ENCODE results near the gene JMJD4. TPM values are rescaled to one million over a fixed set of nuclear protein-coding genes. Genes with fewer than 3 reads are reported as not detected.

The JMJD4 gene
- total and polyA plus RNA-seq, 2 donors (not counting 3 experiments of a cell fraction or from before 2014, with no cell fraction given) = 17.3 to 31.2 TPM

- no peak for DNase-seq (ENCODE audit: low read depth, low spot score)
- no peaks in the 10 kb centered on the region for H3K36me3 ChIP-seq (ENCODE audit: control insufficient read depth in 2 of 2, extremely low read depth in 1 of 2, insufficient read depth in 2 of 2, low read length in 2 of 2)
- no peaks in the 10 kb centered on the region for H3K27me3 ChIP-seq (ENCODE audit: control insufficient read depth in 2 of 2, insufficient read depth in 2 of 2, low read length in 2 of 2)
- no peaks in the 10 kb centered on the region for H3K9me1 ChIP-seq (replicated peaks; ENCODE audit: control insufficient read depth, extremely low read depth, insufficient read depth, low read length)
- H3K79me2 ChIP-seq (ENCODE audit: control insufficient read depth, insufficient read depth, low read length) = no peaks in the 10 kb centered on the region
- no TSS peak for BruUV-seq (replicated peaks)
- POLR2A ChIA-PET = no interaction called here
- no peak overlapping the region for H3K4me2 ChIP-seq (ENCODE audit: insufficient read depth, low read length)
- no peak for TF ChIP-seq MYC (IDR thresholded peaks at IDR 0.05; ENCODE audit: low read depth, low read length)
- no peaks in the 10 kb centered on the region for H3K4me1 ChIP-seq (ENCODE audit: control insufficient read depth, extremely low read depth, insufficient read depth, low read length)
- H4K20me1 ChIP-seq (replicated peaks; ENCODE audit: control insufficient read depth, extremely low read depth, insufficient read depth, low read length) = no peaks in the 10 kb centered on the region
- CTCF ChIA-PET = no interaction called here
- dilution Hi-C loops (cut with MboI; ENCODE audit: extremely low pct_ligation_motif_present, low sequenced_read_pairs) (no loop called here), intact Hi-C loops (cut with micrococcal nuclease) (no loop called here)
- no peak for FAIRE-seq
- peaks cover 3% of the 10 kb centered on the region for H3K9me3 ChIP-seq (replicated peaks; ENCODE audit: control insufficient read depth, insufficient read depth, low read length)
- H3K4me3 ChIP-seq (replicated peaks in 1 of 3; ENCODE audit: insufficient read depth in 1 of 3, low read depth in 1 of 3, low read length in 3 of 3) = no peak overlapping the region
- no peak overlapping the region for H3K27ac ChIP-seq (ENCODE audit: insufficient read depth, low read depth, low read length)
- no peak overlapping the region for H3K9ac ChIP-seq (replicated peaks; ENCODE audit: extremely low read depth, insufficient read depth, low read length)
- no peak overlapping the region for H2AFZ ChIP-seq (ENCODE audit: low read depth, low read length)
Observed at GRCh38 chr1:227697321-227697864, 37.7 kb downstream of the JMJD4 start.

DNA sequence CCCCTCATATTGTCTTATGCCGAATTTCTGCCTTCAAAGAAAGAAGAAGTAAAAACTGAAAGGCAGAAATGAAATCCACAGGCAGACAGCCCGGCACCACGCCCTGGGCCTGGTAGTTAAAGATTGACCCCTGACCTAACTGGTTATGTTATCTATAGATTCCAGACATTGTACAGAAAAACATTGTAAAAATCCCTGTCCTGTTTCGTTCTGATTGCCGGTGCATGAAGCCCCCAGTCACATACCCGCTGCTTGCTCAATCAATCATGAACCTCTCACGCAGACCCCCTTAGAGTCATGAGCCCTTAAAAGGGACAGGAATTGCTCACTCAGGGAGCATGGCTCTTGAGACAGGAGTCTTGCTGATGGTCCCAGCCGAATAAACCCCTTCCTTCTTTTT lies 49.3 kb downstream of the JMJD4 start:
- Histone ChIP-seq H3K36me3 (ENCODE audit: control insufficient read depth in 2 of 2, extremely low read depth in 1 of 2, insufficient read depth in 2 of 2, low read length in 2 of 2) (no peaks in the 10 kb centered on the region), H3K9ac (replicated peaks; ENCODE audit: extremely low read depth, insufficient read depth, low read length) (no peak overlapping the region), H3K27me3 (ENCODE audit: control insufficient read depth in 2 of 2, insufficient read depth in 2 of 2, low read length in 2 of 2) (no peaks in the 10 kb centered on the region), H3K4me2 (ENCODE audit: insufficient read depth, low read length) (no peak overlapping the region), H2AFZ (ENCODE audit: low read depth, low read length) (no peak overlapping the region), H3K4me3 (replicated peaks in 1 of 3; ENCODE audit: insufficient read depth in 1 of 3, low read depth in 1 of 3, low read length in 3 of 3) (no peak overlapping the region), H3K27ac (ENCODE audit: insufficient read depth, low read depth, low read length) (no peak overlapping the region), H3K9me3 (replicated peaks; ENCODE audit: control insufficient read depth, insufficient read depth, low read length) (no peaks in the 10 kb centered on the region), H3K4me1 (ENCODE audit: control insufficient read depth, extremely low read depth, insufficient read depth, low read length) (no peaks in the 10 kb centered on the region), H3K79me2 (ENCODE audit: control insufficient read depth, insufficient read depth, low read length) (no peaks in the 10 kb centered on the region), H3K9me1 (replicated peaks; ENCODE audit: control insufficient read depth, extremely low read depth, insufficient read depth, low read length) (no peaks in the 10 kb centered on the region), H4K20me1 (replicated peaks; ENCODE audit: control insufficient read depth, extremely low read depth, insufficient read depth, low read length) (no peaks in the 10 kb centered on the region)
- ChIA-PET POLR2A (no interaction called here), CTCF (no interaction called here)
- no peak for DNase-seq (ENCODE audit: low read depth, low spot score)
- TF ChIP-seq EZH2 (IDR thresholded peaks at IDR 0.05; ENCODE audit: borderline replicate concordance, low read depth, low read length, severe bottlenecking) (no peak), POLR2AphosphoS5 (IDR thresholded peaks at IDR 0.05; ENCODE audit: insufficient read depth, low read depth, low read length) (no peak)
- intact Hi-C loops (cut with micrococcal nuclease) (no loop called here), dilution Hi-C loops (cut with MboI; ENCODE audit: extremely low pct_ligation_motif_present, low sequenced_read_pairs) (no loop called here)
- FAIRE-seq = no peak
- BruUV-seq (replicated peaks) = no TSS peak

Other genes starting within 250 kb of the JMJD4 start
- 7.5 and 7.7 TPM in 2 replicates for gene ZNF678, start 171.7 kb downstream of the JMJD4 start, total RNA-seq
- 2.0 and 2.1 TPM in 2 replicates for gene ZNF678, start 171.7 kb downstream of the JMJD4 start, polyA plus RNA-seq
- 24.0 and 25.3 TPM in 2 replicates for gene SNAP47, start 133 bp upstream of the JMJD4 start, total RNA-seq
- 26.5 and 32.7 TPM in 2 replicates for gene SNAP47, start 133 bp upstream of the JMJD4 start, polyA plus RNA-seq
- gene PRSS38, start 80.4 kb upstream of the JMJD4 start, total RNA-seq = not detected in 2 replicates
- not detected in 2 replicates for gene PRSS38, start 80.4 kb upstream of the JMJD4 start, polyA plus RNA-seq
- gene WNT9A, start 212.6 kb upstream of the JMJD4 start, total RNA-seq = 4.1 and 5.4 TPM in 2 replicates
- 5.9 and 6.2 TPM in 2 replicates for gene WNT9A, start 212.6 kb upstream of the JMJD4 start, polyA plus RNA-seq

All from endothelial cell of umbilical vein (primary cell).